ENCODE measurements around the gene TAF4B. TPM values are rescaled to one million over a fixed set of nuclear protein-coding genes. Genes with fewer than 3 reads are reported as not detected.
A peak's percentile ranks its signal among the peaks of the same experiment; 100 is the strongest.
"Not testable (repeated sequence)": the region's sequence is repeated elsewhere in the genome, so short reads cannot be mapped to it uniquely, and the experiment has no call there.

Gene TAF4B
- total RNA-seq (2.8 TPM), polyA plus RNA-seq (ENCODE audit: insufficient read depth in 1 of 8, insufficient read length in 8 of 8, low replicate concordance in 1 of 8) (1 to 10 TPM; 1.9 to 2.9 (median 2.2) TPM)
- long read RNA-seq, donor 1: 0 reads
- long read RNA-seq, donor 2: 0 reads
- long read RNA-seq, donor 3: 0 reads
- long read RNA-seq, donor 4: 0 reads
- long read RNA-seq, donor 5: 0 reads
- long read RNA-seq, donor 6, full-length matches to known transcripts: 4 of 4 reads
- long read RNA-seq, donor 6, partial matches to known transcripts: 0 of 4 reads
- long read RNA-seq, donor 6, other reads (novel, unspliced or antisense): 0 of 4 reads
- long read RNA-seq, donor 7: 0 reads
- long read RNA-seq, donor 8: 0 reads
- long read RNA-seq, donor 9: 0 reads
- long read RNA-seq, donor 10: 0 reads
- long read RNA-seq, donor 11: 0 reads

- Histone ChIP-seq H3K4me3 (ENCODE audit: low read length) (peak within 1 kb of the TSS; percentile 86), H3K9me3 (replicated peaks; ENCODE audit: control insufficient read depth, low read depth, low read length) (no peaks in the 10 kb centered on the region), H3K27me3 (ENCODE audit: control insufficient read depth, insufficient read depth, low read length) (peaks cover 13% of the 10 kb centered on the region), H3K36me3 (ENCODE audit: control insufficient read depth, insufficient read depth, low read length) (no peaks in the 10 kb centered on the region), H3K4me1 (ENCODE audit: control insufficient read depth, insufficient read depth, low read length) (peaks cover 10% of the 10 kb centered on the region), H3K27ac (ENCODE audit: low read length) (peak within 1 kb of the TSS; percentile 71)
- DNase-seq: peak; percentile 97
- WGBS (ENCODE audit: insufficient coverage): under 1% methylated on average over 101 of the region's 101 CpGs
Observed at GRCh38 chr18:26226229-26227050, at the start of gene TAF4B. Gene TAF4B, plus strand, starts transcription at chr18:26226445. Its CDS starts 489 bp downstream, at chr18:26226934.

- DNase-seq: no peak
- no peaks in the 10 kb centered on the region for H3K36me3 ChIP-seq (ENCODE audit: control insufficient read depth, insufficient read depth, low read length)
- no peaks in the 10 kb centered on the region for H3K4me1 ChIP-seq (ENCODE audit: control insufficient read depth, insufficient read depth, low read length)
- no peak overlapping the region for H3K4me3 ChIP-seq (ENCODE audit: low read length)
- 92% methylated on average over 5 of the region's 7 CpGs for WGBS (ENCODE audit: insufficient coverage)
- H3K27me3 ChIP-seq (ENCODE audit: control insufficient read depth, insufficient read depth, low read length): no peaks in the 10 kb centered on the region
- H3K27ac ChIP-seq (ENCODE audit: low read length): no peak overlapping the region
- H3K9me3 ChIP-seq (replicated peaks; ENCODE audit: control insufficient read depth, low read depth, low read length): no peaks in the 10 kb centered on the region
Observed at GRCh38 chr18:26181343-26181826, 44.9 kb upstream of the TAF4B start.

GRCh38 chr18:26183395-26184112, 42.7 kb upstream of the TAF4B start:
- Histone ChIP-seq H3K4me3 (ENCODE audit: low read length) (no peak overlapping the region), H3K27me3 (ENCODE audit: control insufficient read depth, insufficient read depth, low read length) (no peaks in the 10 kb centered on the region), H3K27ac (ENCODE audit: low read length) (no peak overlapping the region), H3K36me3 (ENCODE audit: control insufficient read depth, insufficient read depth, low read length) (no peaks in the 10 kb centered on the region), H3K9me3 (replicated peaks; ENCODE audit: control insufficient read depth, low read depth, low read length) (peaks cover 2% of the 10 kb centered on the region), H3K4me1 (ENCODE audit: control insufficient read depth, insufficient read depth, low read length) (no peaks in the 10 kb centered on the region)
- no peak for DNase-seq

GRCh38 chr18:26185267-26185666, 41.0 kb upstream of the TAF4B start:
- no peaks in the 10 kb centered on the region for H3K36me3 ChIP-seq (ENCODE audit: control insufficient read depth, insufficient read depth, low read length)

GRCh38 chr18:26190506-26190905, 35.7 kb upstream of the TAF4B start:
- no peak overlapping the region for H3K4me3 ChIP-seq (ENCODE audit: low read length)
- 88% methylated on average over 6 of the region's 8 CpGs for WGBS (ENCODE audit: insufficient coverage)
- no peak for DNase-seq

More at GRCh38 chr18:26185267-26185666, 41.0 kb upstream of the TAF4B start:
- no CpG with 5 or more reads among the region's 2 CpGs for WGBS (ENCODE audit: insufficient coverage)
- peaks cover 2% of the 10 kb centered on the region for H3K9me3 ChIP-seq (replicated peaks; ENCODE audit: control insufficient read depth, low read depth, low read length)
- DNase-seq: no peak
- no peaks in the 10 kb centered on the region for H3K4me1 ChIP-seq (ENCODE audit: control insufficient read depth, insufficient read depth, low read length)
- H3K27ac ChIP-seq (ENCODE audit: low read length): no peak overlapping the region
- no peaks in the 10 kb centered on the region for H3K27me3 ChIP-seq (ENCODE audit: control insufficient read depth, insufficient read depth, low read length)
- H3K4me3 ChIP-seq (ENCODE audit: low read length): no peak overlapping the region

GRCh38 chr18:26192233-26192632, 34.0 kb upstream of the TAF4B start:
- peaks cover 2% of the 10 kb centered on the region for H3K9me3 ChIP-seq (replicated peaks; ENCODE audit: control insufficient read depth, low read depth, low read length)
- WGBS (ENCODE audit: insufficient coverage): no CpG with 5 or more reads among the region's 1 CpG
- H3K4me3 ChIP-seq (ENCODE audit: low read length): no peak overlapping the region
- no peaks in the 10 kb centered on the region for H3K36me3 ChIP-seq (ENCODE audit: control insufficient read depth, insufficient read depth, low read length)
- no peak overlapping the region for H3K27ac ChIP-seq (ENCODE audit: low read length)
- DNase-seq: no peak
- H3K4me1 ChIP-seq (ENCODE audit: control insufficient read depth, insufficient read depth, low read length): no peaks in the 10 kb centered on the region
- H3K27me3 ChIP-seq (ENCODE audit: control insufficient read depth, insufficient read depth, low read length): no peaks in the 10 kb centered on the region

More at GRCh38 chr18:26190506-26190905, 35.7 kb upstream of the TAF4B start:
- no peak overlapping the region for H3K27ac ChIP-seq (ENCODE audit: low read length)
- no peaks in the 10 kb centered on the region for H3K36me3 ChIP-seq (ENCODE audit: control insufficient read depth, insufficient read depth, low read length)
- peaks cover 2% of the 10 kb centered on the region for H3K9me3 ChIP-seq (replicated peaks; ENCODE audit: control insufficient read depth, low read depth, low read length)
- H3K4me1 ChIP-seq (ENCODE audit: control insufficient read depth, insufficient read depth, low read length): no peaks in the 10 kb centered on the region
- H3K27me3 ChIP-seq (ENCODE audit: control insufficient read depth, insufficient read depth, low read length): no peaks in the 10 kb centered on the region

- Histone ChIP-seq H3K36me3 (ENCODE audit: control insufficient read depth, insufficient read depth, low read length) (no peaks in the 10 kb centered on the region), H3K27ac (ENCODE audit: low read length) (no peak overlapping the region), H3K4me3 (ENCODE audit: low read length) (no peak overlapping the region), H3K4me1 (ENCODE audit: control insufficient read depth, insufficient read depth, low read length) (no peaks in the 10 kb centered on the region), H3K9me3 (replicated peaks; ENCODE audit: control insufficient read depth, low read depth, low read length) (no peaks in the 10 kb centered on the region), H3K27me3 (ENCODE audit: control insufficient read depth, insufficient read depth, low read length) (no peaks in the 10 kb centered on the region)
- no peak for DNase-seq
- WGBS (ENCODE audit: insufficient coverage): 88% methylated on average over 3 of the region's 3 CpGs
Observed at GRCh38 chr18:26196605-26197004, 29.6 kb upstream of the TAF4B start.

GRCh38 chr18:26202001-26202400, 24.2 kb upstream of the TAF4B start:
- H3K4me3 ChIP-seq (ENCODE audit: low read length); H3K9me3 ChIP-seq (replicated peaks; ENCODE audit: control insufficient read depth, low read depth, low read length); H3K36me3 ChIP-seq (ENCODE audit: control insufficient read depth, insufficient read depth, low read length); H3K27ac ChIP-seq (ENCODE audit: low read length); H3K4me1 ChIP-seq (ENCODE audit: control insufficient read depth, insufficient read depth, low read length); H3K27me3 ChIP-seq (ENCODE audit: control insufficient read depth, insufficient read depth, low read length); DNase-seq: not testable (repeated sequence)
- WGBS (ENCODE audit: insufficient coverage): 100% methylated on average over 2 of the region's 9 CpGs

- no peaks in the 10 kb centered on the region for H3K27me3 ChIP-seq (ENCODE audit: control insufficient read depth, insufficient read depth, low read length)
- no peak for DNase-seq
- no peaks in the 10 kb centered on the region for H3K36me3 ChIP-seq (ENCODE audit: control insufficient read depth, insufficient read depth, low read length)
- no peak overlapping the region for H3K27ac ChIP-seq (ENCODE audit: low read length)
- no peak overlapping the region for H3K4me3 ChIP-seq (ENCODE audit: low read length)
- H3K9me3 ChIP-seq (replicated peaks; ENCODE audit: control insufficient read depth, low read depth, low read length): no peaks in the 10 kb centered on the region
- no peaks in the 10 kb centered on the region for H3K4me1 ChIP-seq (ENCODE audit: control insufficient read depth, insufficient read depth, low read length)
- no CpG with 5 or more reads among the region's 1 CpG for WGBS (ENCODE audit: insufficient coverage)
Observed at GRCh38 chr18:26205318-26205717, 20.9 kb upstream of the TAF4B start.

- H3K36me3 ChIP-seq (ENCODE audit: control insufficient read depth, insufficient read depth, low read length): no peaks in the 10 kb centered on the region
- H3K4me1 ChIP-seq (ENCODE audit: control insufficient read depth, insufficient read depth, low read length): no peaks in the 10 kb centered on the region
- no CpG with 5 or more reads among the region's 2 CpGs for WGBS (ENCODE audit: insufficient coverage)
- no peak for DNase-seq
- no peak overlapping the region for H3K4me3 ChIP-seq (ENCODE audit: low read length)
- no peaks in the 10 kb centered on the region for H3K27me3 ChIP-seq (ENCODE audit: control insufficient read depth, insufficient read depth, low read length)
- H3K9me3 ChIP-seq (replicated peaks; ENCODE audit: control insufficient read depth, low read depth, low read length): no peaks in the 10 kb centered on the region
- no peak overlapping the region for H3K27ac ChIP-seq (ENCODE audit: low read length)
Observed at GRCh38 chr18:26206488-26206887, 19.8 kb upstream of the TAF4B start.

Data from muscle of leg (tissue), 16 donors.